Smooth muscle cell (in vitro differentiated cells): ENCODE measurements around the gene ASB10. TPM values are rescaled to one million over a fixed set of nuclear protein-coding genes. Genes with fewer than 3 reads are reported as not detected.

Source experiments
- DNase-seq: peaks from one replicate; lab custom pipeline; 2025; ENCODE audit not compliant: unreplicated experiment; lab: John Stamatoyannopoulos, UW
- H2AFZ ChIP-seq: fragments of 200-600 bp; sonication (generic); 2 replicates; pipeline ENCODE4 v1.6.0; 2016; ENCODE audit warnings: antibody characterized with exemption, low read depth, mild to moderate bottlenecking
- H3F3A ChIP-seq: fragments of 200-600 bp; sonication (generic); 2 replicates; pipeline ENCODE4 v1.6.0; 2017; ENCODE audit warnings: antibody characterized with exemption, low read depth
- H3K27ac ChIP-seq: fragments of 200-600 bp; sonication (generic); 2 replicates; pipeline ENCODE4 v1.5.1; 2016; ENCODE audit warnings: low read depth, mild to moderate bottlenecking
- H3K27me3 ChIP-seq: fragments of 200-600 bp; sonication (generic); 2 replicates; pipeline ENCODE4 v1.6.1; 2016; ENCODE audit warnings: low read depth, mild to moderate bottlenecking
- H3K36me3 ChIP-seq: fragments of 200-600 bp; sonication (generic); 2 replicates; pipeline ENCODE4 v1.5.1; 2016; ENCODE audit warnings: low read depth
- H3K4me1 ChIP-seq: fragments of 200-600 bp; sonication (generic); 2 replicates; pipeline ENCODE4 v1.5.1; 2016; ENCODE audit warnings: low read depth
- H3K4me2 ChIP-seq: fragments of 200-600 bp; sonication (generic); 2 replicates; pipeline ENCODE4 v1.6.0; 2016; ENCODE audit warnings: mild to moderate bottlenecking
- H3K4me3 ChIP-seq: fragments of 200-600 bp; sonication (generic); 2 replicates; pipeline ENCODE4 v1.5.1; 2016; ENCODE audit warnings: mild to moderate bottlenecking
- H3K79me2 ChIP-seq: fragments of 200-600 bp; sonication (generic); 2 replicates; pipeline ENCODE4 v1.6.0; 2016; ENCODE audit warnings: low read depth, mild to moderate bottlenecking
- H3K9ac ChIP-seq: fragments of 200-600 bp; sonication (generic); 2 replicates; pipeline ENCODE4 v1.6.0; 2016; ENCODE audit warnings: low read depth
- H3K9me3 ChIP-seq: fragments of 200-600 bp; sonication (generic); replicated peaks from 2 replicates; pipeline ENCODE4 v1.5.1; 2016; ENCODE audit warnings: low read depth
- H4K20me1 ChIP-seq: fragments of 200-600 bp; sonication (generic); 2 replicates; pipeline ENCODE4 v1.6.0; 2016; ENCODE audit warnings: low read depth
- CTCF ChIP-seq: fragments of 200-600 bp; sonication (generic); IDR thresholded peaks from 2 replicates; pipeline ENCODE4 v1.5.1; 2017; ENCODE audit warnings: borderline replicate concordance, mild to moderate bottlenecking, antibody characterized with exemption; ENCODE audit not compliant: insufficient read depth, poor library complexity, severe bottlenecking
- whole genome bisulfite sequencing: methylation state at CpG from one replicate; pipeline ENCODE4 v1.1.7; 2016; ENCODE audit warnings: low lambda C conversion rate; 5-methylcytosine and 5-hydroxymethylcytosine counted together
- polyA plus RNA-seq: library from polyadenylated mRNA; unstranded; fragments of >200 nt; fragmentation: Nextera tagmentation; extraction: Ambion mirVana; gene quantifications from 2 replicates; pipeline ENCODE4 v1.2.1, GENCODE V29; 2016
- total RNA-seq: library from RNA; depleted of rRNA; stranded (reverse); fragments of >200 nt; gene quantifications from 2 replicates; pipeline ENCODE4 v1.2.3, GENCODE V29; 2014

ASB10 gene
- total and polyA plus RNA-seq, 2 experiments from 2014 or later, result not detected

- H3K27me3 ChIP-seq, result peaks cover 27% of the 10 kb centered on the region
These were observed 8.8 kb upstream of the ASB10 start for GRCh38 chr7:151195616-151196450.

GRCh38 chr7:151194188-151194587 is 7.1 kb upstream of the ASB10 start:
- Histone ChIP-seq H3K36me3 (no peaks in the 10 kb centered on the region), H3K4me2 (no peak overlapping the region), H3K9ac (no peak overlapping the region), H3K27ac (no peak overlapping the region), H4K20me1 (no peaks in the 10 kb centered on the region), H3K4me1 (no peaks in the 10 kb centered on the region), H3K79me2 (no peaks in the 10 kb centered on the region), H3K4me3 (no peak overlapping the region), H3K27me3 (peaks cover 31% of the 10 kb centered on the region), H3F3A (no peaks in the 10 kb centered on the region), H2AFZ (no peak overlapping the region), H3K9me3 (no peaks in the 10 kb centered on the region)
- 85% methylated on average over 7 of the region's 7 CpGs for WGBS
- DNase-seq, result no peak
- TF ChIP-seq CTCF, result no peak

More at GRCh38 chr7:151195616-151196450, 8.8 kb upstream of the ASB10 start:
- no peaks in the 10 kb centered on the region for H3K79me2 ChIP-seq
- H3K4me1 ChIP-seq, result no peaks in the 10 kb centered on the region
- WGBS, result 71% methylated on average over 19 of the region's 19 CpGs
- H3K4me3 ChIP-seq, result no peak overlapping the region
- no peak overlapping the region for H3K27ac ChIP-seq
- no peak overlapping the region for H3K9ac ChIP-seq
- H3K9me3 ChIP-seq, result no peaks in the 10 kb centered on the region
- no peak for DNase-seq
- no peaks in the 10 kb centered on the region for H3F3A ChIP-seq
- no peak overlapping the region for H2AFZ ChIP-seq
- no peak for TF ChIP-seq CTCF
- no peaks in the 10 kb centered on the region for H4K20me1 ChIP-seq
- H3K36me3 ChIP-seq, result no peaks in the 10 kb centered on the region
- H3K4me2 ChIP-seq, result no peak overlapping the region

- TF ChIP-seq CTCF, result no peak
- 94% methylated on average over 14 of the region's 14 CpGs for WGBS
These were observed 6.3 kb upstream of the ASB10 start for GRCh38 chr7:151193203-151193978.

More at GRCh38 chr7:151193203-151193978, 6.3 kb upstream of the ASB10 start:
- no peaks in the 10 kb centered on the region for H4K20me1 ChIP-seq
- DNase-seq, result no peak
- no peak overlapping the region for H3K4me3 ChIP-seq
- no peaks in the 10 kb centered on the region for H3K4me1 ChIP-seq
- no peak overlapping the region for H3K9ac ChIP-seq
- H3K4me2 ChIP-seq, result no peak overlapping the region
- no peaks in the 10 kb centered on the region for H3K79me2 ChIP-seq
- no peaks in the 10 kb centered on the region for H3K36me3 ChIP-seq
- H3K9me3 ChIP-seq, result no peaks in the 10 kb centered on the region
- no peaks in the 10 kb centered on the region for H3F3A ChIP-seq
- peaks cover 31% of the 10 kb centered on the region for H3K27me3 ChIP-seq
- H2AFZ ChIP-seq, result no peak overlapping the region
- no peak overlapping the region for H3K27ac ChIP-seq
